Stimulated activated CD4-positive, alpha-beta T cell treated with anti-CD3 and anti-CD28 coated beads, Interleukin-12 subunit alpha, Interleukin-12 subunit beta, amount 100 ng/mL, for 4 hours (primary cell): ENCODE results near the gene KCNMA1.

Source experiments
- DNase-seq: peaks from one replicate; pipeline ENCODE4 v3.0.0-alpha.2; 2020

Gene KCNMA1

GRCh38 chr10:77191324-77192049 is 446.1 kb downstream of the KCNMA1 start:
- DNase-seq: no peak

- DNase-seq: no peak
Observed at GRCh38 chr10:77190291-77190690, 447.3 kb downstream of the KCNMA1 start.

- no peak for DNase-seq
Observed at GRCh38 chr10:77189520-77189919, 448.1 kb downstream of the KCNMA1 start.

GRCh38 chr10:77189075-77189474 is 448.5 kb downstream of the KCNMA1 start:
- no peak for DNase-seq

GRCh38 chr10:77188521-77188920 is 449.1 kb downstream of the KCNMA1 start:
- DNase-seq: no peak

GRCh38 chr10:77188000-77188395 is 449.6 kb downstream of the KCNMA1 start:
- DNase-seq: no peak

- DNase-seq: no peak
Observed at GRCh38 chr10:77187376-77187999, 450.1 kb downstream of the KCNMA1 start.

- no peak for DNase-seq
Observed at GRCh38 chr10:77186936-77187335, 450.7 kb downstream of the KCNMA1 start.

GRCh38 chr10:77185696-77186095 is 451.9 kb downstream of the KCNMA1 start:
- DNase-seq: no peak

GRCh38 chr10:77182803-77183202 is 454.8 kb downstream of the KCNMA1 start:
- DNase-seq: no peak

- DNase-seq: no peak
Observed at GRCh38 chr10:77180794-77181193, 456.8 kb downstream of the KCNMA1 start.

GRCh38 chr10:77180104-77180503 is 457.5 kb downstream of the KCNMA1 start:
- DNase-seq: no peak

- no peak for DNase-seq
Observed at GRCh38 chr10:77179015-77179695, 458.5 kb downstream of the KCNMA1 start.

GRCh38 chr10:77177589-77177988 is 460.0 kb downstream of the KCNMA1 start:
- no peak for DNase-seq

GRCh38 chr10:77177161-77177560 is 460.4 kb downstream of the KCNMA1 start:
- DNase-seq: no peak

- DNase-seq: no peak
Observed at GRCh38 chr10:77176232-77176631, 461.4 kb downstream of the KCNMA1 start.

- DNase-seq: no peak
Observed at GRCh38 chr10:77175631-77176222, 461.9 kb downstream of the KCNMA1 start.

GRCh38 chr10:77173615-77174461 is 463.8 kb downstream of the KCNMA1 start:
- DNase-seq: peak; percentile 58

- no peak for DNase-seq
Observed at GRCh38 chr10:77172086-77172485, 465.5 kb downstream of the KCNMA1 start.

- DNase-seq: no peak
Observed at GRCh38 chr10:77168861-77169260, 468.7 kb downstream of the KCNMA1 start.

- DNase-seq: no peak
Observed at GRCh38 chr10:77168161-77168560, 469.4 kb downstream of the KCNMA1 start.

GRCh38 chr10:77165445-77166208 is 472.0 kb downstream of the KCNMA1 start:
- DNase-seq: peak; percentile 1
